MM.1S (cell line): ENCODE results near the gene MRPS9.

Experiments
- CTCF ChIP-seq: fragments of 300-600 bp; sonication (generic); IDR thresholded peaks from 2 replicates; pipeline ENCODE4 v1.5.1; 2016; ENCODE audit warnings: antibody characterized with exemption, low read length, mixed read lengths
- EZH2 ChIP-seq: fragments of 300-600 bp; sonication (generic); optimal IDR thresholded peaks from 2 replicates; pipeline ENCODE3; 2017; ENCODE audit warnings: low read depth, mild to moderate bottlenecking, antibody characterized with exemption, low read length, mixed read lengths

GRCh38 chr2:105118960-105119359, 81.1 kb downstream of the MRPS9 start:
- TF ChIP-seq CTCF (no peak), EZH2 (no peak)
